IPS-18a (cell line): Measurements from ENCODE around the gene POU2F2.

ENCODE experiments used
- H3K27ac ChIP-seq: one replicate; pipeline ENCODE4 v1.5.1; 2013; ENCODE audit warnings: low read length
- H3K27me3 ChIP-seq: one replicate; pipeline ENCODE4 v1.6.1; 2013; ENCODE audit warnings: mild to moderate bottlenecking, low read length; ENCODE audit not compliant: control insufficient read depth, insufficient read depth
- H3K36me3 ChIP-seq: one replicate; pipeline ENCODE4 v1.6.1; 2013; ENCODE audit warnings: low read depth, low read length; ENCODE audit not compliant: control insufficient read depth
- H3K4me1 ChIP-seq: one replicate; pipeline ENCODE4 v1.6.1; 2013; ENCODE audit warnings: low read depth, low read length; ENCODE audit not compliant: control insufficient read depth
- H3K4me3 ChIP-seq: one replicate; pipeline ENCODE4 v1.5.1; 2013; ENCODE audit warnings: low read length
- H3K9ac ChIP-seq: one replicate; pipeline ENCODE4 v1.6.1; 2013; ENCODE audit warnings: mild to moderate bottlenecking, low read length, moderate library complexity
- H3K9me3 ChIP-seq: one replicate; pipeline ENCODE4 v1.6.1; 2013; ENCODE audit warnings: low read depth, low read length; ENCODE audit not compliant: control insufficient read depth

Gene POU2F2

GRCh38 chr19:42152910-42153671 is 20.8 kb upstream of the POU2F2 start:
- peaks cover 37% of the 10 kb centered on the region for H3K4me1 ChIP-seq
- no peak overlapping the region for H3K9ac ChIP-seq
- no peaks in the 10 kb centered on the region for H3K9me3 ChIP-seq
- no peak overlapping the region for H3K4me3 ChIP-seq
- peaks cover 30% of the 10 kb centered on the region for H3K27me3 ChIP-seq
- H3K27ac ChIP-seq, result no peak overlapping the region
- no peaks in the 10 kb centered on the region for H3K36me3 ChIP-seq

DNA sequence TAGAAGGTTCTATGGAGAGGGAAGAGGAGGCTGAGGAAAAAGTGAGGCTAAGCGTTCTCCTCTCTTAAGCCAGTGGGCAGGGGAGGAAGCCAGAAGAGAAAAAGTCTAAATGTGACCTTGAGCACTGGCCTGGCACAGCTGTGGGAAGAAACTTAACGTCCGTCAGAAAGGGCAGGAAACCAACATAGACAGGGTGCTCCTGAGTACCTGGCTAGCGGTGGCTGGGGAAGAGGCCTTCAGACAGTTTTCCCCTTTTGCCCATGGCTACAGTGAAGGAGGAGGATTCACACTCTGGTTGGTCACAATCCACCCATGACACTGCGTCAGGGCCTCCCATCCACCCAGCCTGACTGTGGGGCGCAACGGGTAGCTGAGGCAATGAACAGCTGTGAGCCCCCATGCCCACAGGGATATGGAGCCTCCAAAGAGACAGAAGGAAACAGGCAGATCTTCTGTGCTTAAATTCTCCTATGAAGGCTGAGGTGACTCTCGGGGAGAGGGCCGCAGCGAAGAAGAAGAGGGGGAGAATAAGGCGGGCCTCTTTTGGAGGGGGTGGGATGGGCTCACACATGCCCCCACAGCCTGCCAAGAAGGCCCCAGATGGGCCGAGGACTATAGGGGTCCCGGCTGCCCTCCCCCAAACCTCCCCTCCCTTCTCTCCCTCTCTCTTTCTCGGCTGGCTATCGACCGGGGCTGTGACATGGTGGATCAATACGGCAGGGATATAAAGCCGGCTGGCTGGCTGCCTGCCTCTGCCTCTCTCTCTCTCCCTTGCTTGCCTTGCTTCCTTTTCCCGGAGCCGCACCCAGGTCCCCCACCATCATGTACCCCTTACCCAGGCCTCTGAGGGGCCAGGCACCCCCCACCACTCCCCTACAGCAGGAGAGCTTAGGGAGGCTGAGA is 19.8 kb upstream of the POU2F2 start:
- H3K4me1 ChIP-seq, result peaks cover 37% of the 10 kb centered on the region
- H3K27me3 ChIP-seq, result peaks cover 30% of the 10 kb centered on the region
- H3K9me3 ChIP-seq, result no peaks in the 10 kb centered on the region
- H3K27ac ChIP-seq, result no peak overlapping the region
- H3K36me3 ChIP-seq, result no peaks in the 10 kb centered on the region
- no peak overlapping the region for H3K4me3 ChIP-seq
- H3K9ac ChIP-seq, result peak overlapping the region; percentile 8

- no peaks in the 10 kb centered on the region for H3K9me3 ChIP-seq
- H3K9ac ChIP-seq, result peak overlapping the region; percentile 8
- no peaks in the 10 kb centered on the region for H3K36me3 ChIP-seq
- no peak overlapping the region for H3K4me3 ChIP-seq
- H3K27ac ChIP-seq, result no peak overlapping the region
- H3K4me1 ChIP-seq, result peaks cover 35% of the 10 kb centered on the region
- peaks cover 33% of the 10 kb centered on the region for H3K27me3 ChIP-seq
These were observed 18.7 kb upstream of the POU2F2 start for GRCh38 chr19:42150911-42151361.

GRCh38 chr19:42150364-42150763 is 18.1 kb upstream of the POU2F2 start:
- Histone ChIP-seq H3K4me1 (peaks cover 29% of the 10 kb centered on the region), H3K9ac (no peak overlapping the region), H3K27ac (no peak overlapping the region), H3K9me3 (no peaks in the 10 kb centered on the region), H3K27me3 (peaks cover 28% of the 10 kb centered on the region), H3K4me3 (no peak overlapping the region), H3K36me3 (no peaks in the 10 kb centered on the region)

DNA sequence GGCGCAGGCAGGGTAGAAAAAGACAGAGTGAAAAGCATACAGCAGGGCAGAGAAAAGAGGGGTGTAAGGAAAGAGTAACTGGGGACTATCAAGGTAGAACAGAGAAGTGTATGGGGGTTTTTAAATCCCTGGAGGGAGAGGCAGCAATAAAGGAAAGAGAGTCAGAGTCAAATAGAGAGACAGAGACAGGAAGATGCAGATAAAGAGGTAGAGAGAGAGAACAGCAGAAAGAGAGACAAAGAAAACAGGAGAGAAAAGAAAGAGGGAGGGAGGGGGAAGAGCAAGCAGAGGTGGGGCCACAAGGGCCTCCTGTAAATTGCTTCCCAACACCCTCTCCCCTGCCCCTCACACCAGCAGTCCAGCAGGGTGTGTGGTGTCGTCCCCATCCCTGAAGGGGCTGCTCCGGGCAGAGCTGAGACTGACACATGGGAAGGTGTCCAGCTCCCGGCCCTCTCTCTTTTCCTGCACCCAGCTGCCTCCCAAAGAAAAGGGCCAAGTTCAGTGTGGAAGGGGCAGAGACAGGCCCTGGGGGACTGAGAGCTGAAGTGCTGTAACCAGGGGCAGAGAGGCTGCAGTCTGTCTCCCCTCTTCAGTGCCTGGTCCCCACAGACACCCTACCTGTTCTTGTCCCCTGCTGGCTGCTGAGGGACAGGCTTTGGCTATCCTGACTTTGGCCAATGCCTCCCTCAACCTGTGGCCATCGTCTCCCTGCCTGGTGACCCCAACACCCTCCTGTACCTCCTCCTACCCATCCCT is 17.4 kb upstream of the POU2F2 start:
- Histone ChIP-seq H3K4me1 (peaks cover 22% of the 10 kb centered on the region), H3K4me3 (no peak overlapping the region), H3K36me3 (no peaks in the 10 kb centered on the region), H3K9ac (no peak overlapping the region), H3K27ac (no peak overlapping the region), H3K9me3 (no peaks in the 10 kb centered on the region), H3K27me3 (peaks cover 21% of the 10 kb centered on the region)

- peaks cover 15% of the 10 kb centered on the region for H3K27me3 ChIP-seq
- no peak overlapping the region for H3K4me3 ChIP-seq
- no peak overlapping the region for H3K27ac ChIP-seq
- no peaks in the 10 kb centered on the region for H3K36me3 ChIP-seq
- no peak overlapping the region for H3K9ac ChIP-seq
- H3K4me1 ChIP-seq, result peaks cover 22% of the 10 kb centered on the region
- no peaks in the 10 kb centered on the region for H3K9me3 ChIP-seq
These were observed 16.0 kb upstream of the POU2F2 start for GRCh38 chr19:42148266-42148665.

DNA sequence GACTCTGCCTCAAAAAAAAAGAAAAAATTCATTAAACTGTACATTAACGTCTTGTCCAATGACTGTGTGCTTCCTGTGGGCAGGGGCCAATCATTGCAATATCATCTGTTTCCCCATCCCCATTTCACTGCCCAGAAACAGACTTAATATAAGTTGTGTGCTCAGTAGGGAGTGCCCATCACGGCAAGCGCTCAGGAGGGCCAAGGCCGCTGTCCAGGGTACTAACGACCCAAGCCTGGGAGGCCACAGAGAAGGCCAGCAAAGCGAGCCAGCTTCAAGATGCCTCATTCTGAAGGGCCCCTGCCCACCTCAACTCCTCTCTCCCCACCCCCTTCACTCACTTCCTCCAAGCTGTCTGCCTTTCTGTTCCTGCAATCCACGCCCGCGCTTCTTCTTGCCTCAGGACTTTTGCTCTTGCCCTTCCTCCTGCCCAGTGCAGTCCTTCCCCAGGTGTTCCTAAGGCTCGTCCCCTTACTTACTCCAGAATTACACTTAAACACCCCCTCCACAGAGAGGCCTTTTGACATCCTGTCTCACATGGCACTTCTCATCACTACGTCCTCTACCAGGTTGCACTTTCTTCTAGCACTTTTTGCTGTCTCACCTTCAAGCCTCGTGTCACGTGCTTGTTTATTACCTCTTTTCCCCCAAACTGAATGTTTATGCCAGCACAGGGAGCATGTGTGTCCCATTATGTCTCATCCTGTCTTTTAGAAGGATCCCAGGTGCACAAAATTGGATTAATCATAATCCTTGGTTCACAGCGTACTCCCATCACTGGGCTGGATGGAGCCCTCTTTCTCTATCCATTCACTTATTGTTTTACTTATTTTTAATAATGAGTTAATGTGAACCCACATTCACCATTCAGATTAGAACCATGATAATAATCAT is 11.3 kb upstream of the POU2F2 start:
- H3K36me3 ChIP-seq, result no peaks in the 10 kb centered on the region
- H3K9me3 ChIP-seq, result no peaks in the 10 kb centered on the region
- H3K27ac ChIP-seq, result no peak overlapping the region
- no peaks in the 10 kb centered on the region for H3K4me1 ChIP-seq
- H3K27me3 ChIP-seq, result peaks cover 7% of the 10 kb centered on the region
- H3K9ac ChIP-seq, result no peak overlapping the region
- no peak overlapping the region for H3K4me3 ChIP-seq

- Histone ChIP-seq H3K27ac (no peak overlapping the region), H3K9ac (no peak overlapping the region), H3K9me3 (no peaks in the 10 kb centered on the region), H3K27me3 (no peaks in the 10 kb centered on the region), H3K4me1 (no peaks in the 10 kb centered on the region), H3K4me3 (no peak overlapping the region), H3K36me3 (no peaks in the 10 kb centered on the region)
These were observed 8.0 kb upstream of the POU2F2 start for GRCh38 chr19:42140125-42140754.

GRCh38 chr19:42134535-42135070 is 2.4 kb upstream of the POU2F2 start:
- Histone ChIP-seq H3K4me3 (no peak overlapping the region), H3K27me3 (peaks cover 28% of the 10 kb centered on the region), H3K4me1 (peaks cover 10% of the 10 kb centered on the region), H3K9me3 (no peaks in the 10 kb centered on the region), H3K27ac (no peak overlapping the region), H3K36me3 (no peaks in the 10 kb centered on the region), H3K9ac (no peak overlapping the region)

GRCh38 chr19:42132851-42133528 is 744 bp upstream of the POU2F2 start:
- Histone ChIP-seq H3K27ac (no peak overlapping the region), H3K4me1 (peaks cover 10% of the 10 kb centered on the region), H3K4me3 (peak overlapping the region; percentile 61), H3K9me3 (no peaks in the 10 kb centered on the region), H3K27me3 (peaks cover 28% of the 10 kb centered on the region), H3K36me3 (no peaks in the 10 kb centered on the region), H3K9ac (peak overlapping the region; percentile 40)
